NCI-H748 (cell line): Measurements from ENCODE around the gene ALAD.
"Not testable (repeated sequence)": the region's sequence is repeated elsewhere in the genome, so short reads cannot be mapped to it uniquely, and the experiment has no call there.

Source experiments
- DNase-seq: peaks from one replicate; lab custom pipeline; 2025; ENCODE audit not compliant: unreplicated experiment; lab: John Stamatoyannopoulos, UW

Gene ALAD

DNA sequence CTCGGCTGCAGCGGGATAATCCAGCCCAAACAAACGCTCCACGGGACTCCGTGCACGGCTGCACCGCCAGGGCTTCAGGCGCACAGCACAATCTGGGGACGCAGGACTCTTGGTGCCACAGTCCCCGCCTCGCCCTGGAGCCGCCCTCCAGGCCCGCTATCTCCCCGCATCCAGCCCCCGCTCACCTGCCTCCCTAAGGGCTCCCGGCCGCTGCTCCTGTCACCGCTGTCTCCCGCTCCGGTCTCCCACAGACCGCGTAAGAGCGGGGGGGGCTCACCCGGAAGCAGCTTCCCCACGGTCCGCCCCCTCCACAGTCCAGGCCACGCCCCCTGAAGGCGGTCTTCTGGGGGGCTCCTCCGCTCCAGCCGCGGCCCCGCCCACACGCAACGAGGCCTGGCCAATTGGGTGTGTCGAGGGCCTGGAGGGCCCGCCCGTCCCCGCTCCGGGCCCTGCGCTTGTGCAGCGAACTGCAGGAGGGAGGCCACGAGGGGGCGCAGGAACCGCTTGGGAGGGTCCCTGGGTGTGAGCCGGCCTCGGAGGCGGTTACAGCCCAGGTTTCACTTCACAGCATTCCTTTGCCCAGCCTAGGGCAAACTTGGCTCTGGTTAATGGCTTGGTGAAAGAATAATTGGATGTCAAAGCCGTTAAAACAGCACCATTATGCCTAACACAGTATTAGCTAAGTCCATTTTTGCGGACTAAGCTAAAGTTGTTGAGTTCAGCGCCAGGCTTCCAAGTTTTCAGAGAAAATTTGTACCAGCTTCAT is at the start of gene ALAD:
Gene ALAD (minus strand): TSS at position 258 of the 766 bp plus-strand sequence. CDS start 7,725 bp downstream, outside the sequence.
- peak; percentile 99 for DNase-seq

DNA sequence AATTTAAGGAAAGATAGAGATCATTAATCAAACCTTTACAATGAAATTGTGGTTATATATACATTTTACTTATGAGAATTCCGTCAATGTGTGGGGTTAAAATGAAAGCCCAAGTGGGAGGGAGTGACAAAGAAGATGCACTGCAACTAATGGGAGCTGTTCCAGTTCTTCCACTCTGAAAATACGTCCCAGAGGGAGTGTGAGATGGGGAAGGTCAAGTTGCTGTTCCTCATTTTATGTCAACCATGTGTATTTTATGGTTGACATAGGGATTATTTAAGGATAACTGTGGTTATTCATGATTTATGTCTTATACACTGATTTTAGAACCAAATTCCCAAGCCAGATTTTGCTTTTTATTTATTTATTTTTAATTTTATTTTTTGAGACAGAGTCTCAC is 48.3 kb upstream of the ALAD start:
- DNase-seq: no peak

GRCh38 chr9:113446323-113446740 is 45.2 kb upstream of the ALAD start:
- DNase-seq: peak; percentile 62

DNA sequence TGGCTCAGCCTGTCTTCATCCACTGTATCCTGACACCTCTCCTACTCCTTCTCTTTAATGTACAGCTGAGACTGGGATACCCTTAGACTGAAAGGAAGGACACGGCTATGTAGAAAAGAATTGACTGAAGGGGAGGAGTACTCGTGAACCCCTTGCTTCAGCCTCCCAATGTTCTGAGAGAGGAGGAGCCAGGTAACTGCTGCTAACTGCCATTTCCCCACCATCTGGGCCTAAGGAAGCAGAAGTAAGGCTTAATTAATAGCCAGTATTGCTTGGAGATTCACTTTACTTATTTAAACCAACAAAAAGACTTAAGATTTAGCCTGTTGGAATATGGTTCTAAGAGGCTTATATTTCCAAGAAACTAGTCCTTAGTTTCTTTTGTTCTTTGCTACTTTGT is 43.7 kb upstream of the ALAD start:
- no peak for DNase-seq

DNA sequence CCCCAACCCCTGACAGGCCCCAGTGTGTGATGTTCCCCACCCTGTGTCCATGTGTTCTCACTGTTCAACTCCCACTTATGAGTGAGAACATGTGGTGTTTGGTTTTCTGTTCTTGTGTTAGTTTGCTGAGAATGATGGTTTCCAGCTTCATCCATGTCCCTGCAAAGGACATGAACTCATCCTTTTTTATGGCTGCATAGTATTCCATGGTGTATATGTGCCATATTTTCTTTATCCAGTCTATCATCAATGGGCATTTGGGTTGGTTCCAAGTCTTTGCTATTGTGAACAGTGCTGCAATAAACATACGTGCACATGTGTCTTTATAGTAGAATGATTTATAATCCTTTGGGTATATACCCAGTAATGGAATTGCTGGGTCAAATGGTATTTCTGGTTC is 36.6 kb upstream of the ALAD start:
- not testable (repeated sequence) for DNase-seq

- no peak for DNase-seq
Measured at GRCh38 chr9:113436728-113437515, 35.8 kb upstream of the ALAD start.

GRCh38 chr9:113431191-113431590 is 30.1 kb upstream of the ALAD start:
- DNase-seq: no peak

GRCh38 chr9:113428062-113428615 is 27.1 kb upstream of the ALAD start:
- no peak for DNase-seq

DNA sequence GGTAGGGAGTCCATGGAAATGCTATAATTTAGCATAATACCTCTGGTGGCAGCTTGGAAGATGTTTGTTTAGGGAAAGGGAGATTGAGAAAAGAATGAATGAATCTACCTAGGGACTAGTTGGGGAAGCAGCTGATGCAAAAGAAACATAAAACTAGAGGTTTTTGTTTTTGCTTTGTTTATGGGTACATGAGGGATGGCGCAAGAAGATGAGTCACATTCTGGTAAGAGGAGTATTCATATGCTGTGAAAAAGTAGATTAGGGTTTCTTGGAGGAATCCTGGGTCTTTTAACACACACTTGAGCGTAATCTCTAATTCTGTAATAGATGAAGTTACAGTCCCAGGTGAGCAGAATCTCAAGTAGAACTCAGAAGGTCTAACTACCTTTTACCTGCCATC is 26.5 kb upstream of the ALAD start:
- no peak for DNase-seq

DNA sequence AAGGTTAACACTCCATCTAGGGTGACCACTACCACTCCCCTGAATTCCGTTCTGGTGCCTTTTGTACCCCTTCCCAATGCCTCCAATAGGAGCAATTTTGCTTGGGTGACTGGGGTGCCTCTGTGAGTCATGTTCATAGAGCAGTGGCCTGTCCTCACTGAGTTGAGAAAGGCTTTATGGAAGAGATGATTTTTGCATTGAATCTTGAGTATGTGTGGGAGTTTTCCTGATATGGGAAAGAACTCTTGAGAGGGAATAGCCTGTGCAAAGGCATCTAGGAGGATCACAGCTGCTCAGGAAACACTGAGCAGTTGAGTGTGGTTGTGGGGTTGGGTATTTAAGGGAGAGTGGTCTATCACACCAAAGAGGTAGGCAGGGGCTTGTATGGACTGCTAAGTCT is 25.6 kb upstream of the ALAD start:
- no peak for DNase-seq

- DNase-seq: no peak
Measured at GRCh38 chr9:113425072-113425471, 24.0 kb upstream of the ALAD start.

GRCh38 chr9:113421726-113422125 is 20.6 kb upstream of the ALAD start:
- DNase-seq: no peak

DNA sequence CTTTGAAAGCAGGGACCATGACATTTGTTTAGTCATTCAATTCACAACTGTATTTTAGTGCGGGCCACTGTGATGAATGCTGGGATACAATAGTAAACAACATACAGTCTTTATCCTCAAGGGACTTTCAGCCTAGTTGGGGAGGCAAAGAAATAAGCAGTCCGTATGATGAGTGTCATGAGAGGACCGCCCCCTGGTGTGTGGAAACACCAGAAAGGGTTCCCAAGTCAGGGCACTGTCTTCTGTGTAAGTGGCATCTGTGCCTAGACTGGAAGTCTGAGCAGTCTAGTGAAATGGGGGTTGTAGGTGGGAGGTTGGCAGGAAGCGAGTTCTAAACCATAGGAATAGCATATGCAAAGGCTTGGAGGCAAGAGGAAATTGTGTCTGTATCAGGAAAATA is 16.3 kb upstream of the ALAD start:
- no peak for DNase-seq

DNA sequence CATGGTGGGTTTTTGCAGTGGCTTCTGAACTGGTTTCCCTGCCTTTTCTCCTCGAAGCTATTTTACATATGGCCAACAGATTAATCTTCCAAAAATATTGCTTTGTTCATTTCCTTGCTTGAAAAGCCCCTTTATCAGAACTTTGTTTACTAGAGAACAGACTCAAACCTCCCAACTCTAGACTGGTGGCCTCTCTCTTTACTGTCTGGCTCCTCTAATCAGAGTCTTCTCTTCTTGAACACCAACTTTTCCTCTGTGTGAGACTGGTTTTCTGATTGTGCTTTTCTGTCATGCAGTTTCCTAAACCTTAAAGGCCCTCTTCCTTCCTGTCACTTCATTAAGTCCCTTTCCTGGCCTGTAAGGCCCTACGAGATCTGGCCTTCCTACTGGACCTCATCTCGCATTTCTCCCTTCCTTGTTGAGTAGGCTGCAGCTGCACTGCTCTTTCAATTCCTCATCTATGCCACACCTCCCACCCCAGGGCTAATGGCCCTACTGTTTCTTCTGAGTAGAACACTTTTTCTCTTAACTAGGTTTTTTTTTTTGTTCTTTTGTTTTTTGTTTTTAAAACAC is 15.2 kb upstream of the ALAD start:
- no peak for DNase-seq

DNA sequence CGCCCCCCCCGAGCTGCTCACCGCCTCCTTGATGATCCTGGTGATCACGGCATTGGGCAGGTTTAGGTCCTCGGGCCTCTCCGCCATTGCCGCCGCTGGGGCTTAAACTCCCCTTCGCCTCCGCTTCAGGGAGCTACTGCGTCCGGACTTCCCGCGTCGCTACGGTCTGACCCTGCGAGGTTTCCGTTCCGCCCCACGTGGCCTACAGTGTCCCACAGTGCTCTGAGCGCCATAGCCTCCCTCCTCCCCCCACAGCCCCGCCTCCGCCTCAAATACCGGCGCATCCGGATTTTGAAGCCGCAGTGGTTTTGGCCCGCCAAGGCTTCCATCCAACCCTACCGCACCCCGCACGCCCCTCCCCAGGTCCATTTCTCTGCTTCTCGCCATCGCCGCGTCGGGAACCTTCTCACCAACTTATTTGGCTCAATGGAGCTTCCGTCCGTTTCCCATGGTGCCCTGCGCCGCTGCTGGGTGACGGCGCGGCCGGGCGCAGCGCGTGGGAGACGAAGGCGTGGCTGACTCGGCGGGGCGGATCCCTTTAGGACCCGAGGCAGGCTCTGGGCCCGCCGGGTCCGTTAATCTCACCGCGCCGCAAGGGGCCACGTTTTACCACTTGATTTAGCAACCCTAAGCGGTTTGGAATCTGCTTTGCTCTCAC is 9.3 kb upstream of the ALAD start, which contains the start of the genes C9orf43 and POLE3:
Gene C9orf43 (plus strand): TSS at position 541 of the 658 bp plus-strand sequence. CDS start 2,747 bp downstream, outside the sequence.
Gene POLE3 (minus strand): TSS at position 469 of the 658 bp plus-strand sequence. CDS start 382 bp downstream, at position 87.
- peak; percentile 97 for DNase-seq

DNA sequence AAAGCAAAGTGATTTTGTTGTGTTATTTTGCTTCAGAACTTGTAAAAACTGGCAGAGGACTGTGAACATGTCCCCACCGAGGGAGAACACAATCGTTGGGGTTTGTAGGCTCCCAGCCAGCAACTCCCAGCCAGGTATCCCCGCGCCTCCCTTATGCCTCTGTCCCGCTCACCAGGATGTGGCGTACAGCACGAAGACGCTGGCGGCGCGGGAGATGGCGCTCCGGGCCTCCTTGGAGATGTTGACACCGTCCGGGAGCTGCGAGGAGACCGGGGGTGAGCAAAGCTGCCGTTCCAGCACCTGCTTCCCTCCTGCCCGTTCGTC is 8.8 kb upstream of the ALAD start:
- DNase-seq: no peak

DNA sequence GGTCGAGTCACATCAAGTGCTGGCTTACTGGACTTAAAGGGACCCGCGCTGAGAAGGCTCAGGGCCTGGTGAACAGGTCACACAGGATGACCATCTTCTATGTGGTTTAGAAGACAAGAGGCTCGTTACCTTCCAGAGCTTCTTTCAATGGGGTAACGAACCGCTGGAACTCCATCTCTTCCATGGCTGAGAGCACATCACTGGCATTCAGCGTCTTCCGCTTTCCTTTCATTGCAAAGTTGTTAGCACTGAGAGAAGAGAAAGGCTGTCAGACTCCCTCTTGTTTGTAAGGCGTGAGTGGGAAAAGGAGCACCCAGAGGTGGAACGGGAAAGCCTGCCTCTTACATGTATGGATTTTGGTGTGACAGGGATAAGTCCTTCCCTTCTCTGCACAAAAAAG is 8.4 kb upstream of the ALAD start:
- DNase-seq: no peak

DNA sequence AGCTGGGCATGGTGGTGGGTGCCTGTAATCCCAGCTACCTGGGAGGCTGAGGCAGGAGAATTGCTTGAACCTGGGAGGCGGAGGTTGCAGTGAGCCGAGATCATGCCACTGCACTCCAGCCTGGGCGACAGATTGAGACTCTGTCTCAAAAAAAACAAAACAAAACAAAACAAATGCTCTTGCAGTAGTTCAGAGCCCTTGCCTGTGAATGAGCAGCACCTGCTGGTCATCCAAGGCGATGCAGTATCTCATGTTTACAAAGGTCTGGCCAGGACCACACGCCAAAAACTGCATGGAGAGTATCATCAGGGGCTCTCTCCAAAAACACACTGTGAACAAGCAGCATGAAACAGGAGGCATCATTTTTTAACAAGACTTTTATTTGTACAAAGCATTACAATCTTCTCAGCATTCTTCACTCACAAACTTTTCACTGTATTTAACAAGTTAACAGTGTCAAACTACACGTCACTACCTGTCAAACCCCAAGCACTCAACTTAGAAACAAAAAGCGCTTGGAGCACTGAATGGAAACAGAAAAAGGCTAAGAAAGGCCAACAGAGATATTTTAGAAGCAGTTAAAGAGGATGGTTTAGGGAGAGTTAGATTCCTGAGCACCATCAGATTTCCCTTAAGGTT is 5.9 kb upstream of the ALAD start:
- peak; percentile 54 for DNase-seq

- not testable (repeated sequence) for DNase-seq
Measured at GRCh38 chr9:113406353-113406752, 5.3 kb upstream of the ALAD start.

DNA sequence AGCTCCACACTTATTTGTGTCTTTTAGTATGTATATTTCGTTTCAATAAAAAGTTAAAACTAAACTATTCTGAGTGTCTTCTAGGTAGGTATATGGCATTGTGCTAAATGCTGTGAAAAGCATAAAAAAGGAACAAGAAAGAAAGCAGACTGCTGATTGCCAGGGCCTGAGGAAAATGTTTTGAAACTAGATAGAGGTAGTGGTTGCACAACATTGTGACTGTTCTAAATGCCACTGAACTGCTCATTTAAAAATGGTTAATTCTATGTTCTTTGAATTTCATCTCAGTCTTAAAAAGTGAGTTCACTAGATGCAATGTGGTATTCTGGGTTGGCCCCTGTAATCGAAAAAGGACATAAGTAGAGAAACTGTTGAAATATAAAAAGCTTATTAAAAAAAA is 2.6 kb upstream of the ALAD start:
- DNase-seq: no peak
